Fibroblast of lung (primary cell): Measurements from ENCODE around the gene MON1A. TPM values are rescaled to one million over a fixed set of nuclear protein-coding genes. Genes with fewer than 3 reads are reported as not detected.
"Not testable (repeated sequence)": the region's sequence is repeated elsewhere in the genome, so short reads cannot be mapped to it uniquely, and the experiment has no call there.

Experiments
- DNase-seq, 2 donors: peaks; one replicate each; pipeline versions ENCODE4 v3.0.0 to v3.0.0-alpha.2; 2010; ENCODE audit warnings: low read depth in 2 of 2
- H2AFZ ChIP-seq: 2 replicates; pipeline ENCODE4 v1.5.1; 2012; ENCODE audit warnings: low read length, control low read depth, inconsistent platforms
- H3K27ac ChIP-seq: 2 replicates; pipeline ENCODE4 v1.5.1; 2011; ENCODE audit warnings: low read length, control low read depth; ENCODE audit not compliant: insufficient read depth
- H3K27me3 ChIP-seq: 2 replicates; pipeline ENCODE4 v1.5.1; 2011; ENCODE audit warnings: mild to moderate bottlenecking, low read length; ENCODE audit not compliant: control insufficient read depth, insufficient read depth
- H3K36me3 ChIP-seq: 2 replicates; pipeline ENCODE4 v1.5.1; 2011; ENCODE audit warnings: low read length; ENCODE audit not compliant: control insufficient read depth, insufficient read depth
- H3K4me1 ChIP-seq: 2 replicates; pipeline ENCODE4 v1.5.1; 2011; ENCODE audit warnings: low read length; ENCODE audit not compliant: control insufficient read depth, insufficient read depth; ENCODE audit errors: extremely low read depth
- H3K4me2 ChIP-seq: 2 replicates; pipeline ENCODE4 v1.5.1; 2011; ENCODE audit warnings: low read length, control low read depth; ENCODE audit not compliant: insufficient read depth; ENCODE audit errors: extremely low read depth
- H3K4me3 ChIP-seq, 4 experiments: fragments of 200-600 bp in 1 of 4; sonication (generic) in 1 of 4; replicated peaks in 1 of 4; 2 replicates each; pipeline ENCODE4 v1.5.1; 2011 to 2016; ENCODE audit warnings: low read length in 4 of 4, low read depth in 3 of 4, mild to moderate bottlenecking in 3 of 4, control low read depth in 2 of 4, inconsistent platforms in 1 of 4, mixed read lengths in 1 of 4; ENCODE audit not compliant: insufficient read depth in 1 of 4; ENCODE audit errors: control extremely low read depth in 1 of 4
- H3K79me2 ChIP-seq: 2 replicates; pipeline ENCODE4 v1.5.1; 2012; ENCODE audit warnings: mild to moderate bottlenecking, low read length, inconsistent platforms; ENCODE audit not compliant: control insufficient read depth, insufficient read depth
- H3K9ac ChIP-seq: 2 replicates; pipeline ENCODE4 v1.5.1; 2011; ENCODE audit warnings: mild to moderate bottlenecking, low read length, control low read depth; ENCODE audit not compliant: insufficient read depth
- H3K9me3 ChIP-seq: 2 replicates; pipeline ENCODE4 v1.5.1; 2012; ENCODE audit warnings: low read depth, low read length; ENCODE audit not compliant: control insufficient read depth, insufficient read depth
- H4K20me1 ChIP-seq: 2 replicates; pipeline ENCODE4 v1.5.1; 2011; ENCODE audit warnings: low read length; ENCODE audit not compliant: control insufficient read depth, insufficient read depth; ENCODE audit errors: extremely low read depth
- EZH2 ChIP-seq: IDR thresholded peaks from 2 replicates; pipeline ENCODE4 v1.5.1; 2012; ENCODE audit warnings: low read length, control low read depth, mild to moderate bottlenecking; ENCODE audit errors: missing control alignments
- polyA plus RNA-seq, 2 donors: library from polyadenylated mRNA; depleted of rRNA in 1 of 2; stranded (reverse) in 1 of 2; unstranded in 1 of 2; fragments of >200 nt; gene quantifications; 2 replicates each; pipeline ENCODE4 v1.2.1, GENCODE V29; 2011 to 2012; ENCODE audit warnings: missing spikeins in 1 of 2
- total RNA-seq: library from RNA; depleted of rRNA; stranded (reverse); fragments of >200 nt; gene quantifications from 2 replicates; pipeline ENCODE4 v1.2.1, GENCODE V29; 2014
- TF ChIP-seq, protein P1 (sequence below), 2 donors: IDR thresholded peaks in 1 of 2; conservative IDR thresholded peaks in 1 of 2; 1 replicate in 1 of 2; 2 replicates in 1 of 2; pipeline ENCODE4 v1.5.1; 2011 to 2012; ENCODE audit warnings: low read length in 2 of 2, control low read depth in 1 of 2, inconsistent platforms in 1 of 2, low read depth in 1 of 2, mild to moderate bottlenecking in 1 of 2

The MON1A gene
- total and polyA plus RNA-seq, 2 donors (not counting 1 experiment from before 2014, with no cell fraction given) = 6.7 to 12.2 TPM

DNA sequence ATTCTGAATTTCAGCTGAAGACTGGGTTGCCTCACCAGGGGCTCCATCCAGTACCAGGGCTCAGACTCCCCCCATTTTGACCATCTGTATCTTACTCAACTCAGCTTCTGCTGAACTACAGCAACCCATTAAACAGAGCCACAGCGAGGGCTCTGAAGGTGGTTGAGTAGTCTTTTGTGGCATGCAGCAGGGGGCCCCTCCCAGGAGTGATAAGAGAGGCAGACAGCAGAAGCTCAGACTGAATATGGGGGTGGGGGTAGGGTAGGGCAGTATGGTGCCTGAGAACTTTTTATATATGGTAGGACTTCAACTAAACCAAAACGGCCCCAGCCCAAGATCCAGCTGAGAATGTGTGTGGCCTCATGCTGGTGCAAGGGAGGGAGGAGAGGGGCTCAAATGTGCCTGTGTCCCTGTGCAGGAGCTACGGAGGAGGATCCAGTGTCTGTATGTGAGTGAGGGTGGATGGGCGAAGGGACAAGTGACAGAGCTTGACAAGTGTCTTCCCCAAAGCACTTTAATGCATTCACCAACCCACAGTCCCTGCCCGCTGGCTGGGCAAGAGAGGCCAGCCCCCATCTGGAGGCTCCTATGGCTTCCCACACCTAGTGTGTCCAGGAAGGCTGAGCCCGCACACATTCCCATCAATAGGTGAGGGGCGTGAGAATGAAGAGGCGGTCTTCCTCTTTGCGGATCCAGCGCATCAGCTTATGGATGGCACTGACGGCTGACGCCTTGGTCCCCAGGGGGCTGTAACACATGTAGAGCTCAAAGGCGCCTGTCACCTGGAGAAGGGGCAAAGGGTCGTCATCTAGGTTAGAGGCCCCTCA is 21.0 kb downstream of the MON1A start:
- TF ChIP-seq, protein P1, sequence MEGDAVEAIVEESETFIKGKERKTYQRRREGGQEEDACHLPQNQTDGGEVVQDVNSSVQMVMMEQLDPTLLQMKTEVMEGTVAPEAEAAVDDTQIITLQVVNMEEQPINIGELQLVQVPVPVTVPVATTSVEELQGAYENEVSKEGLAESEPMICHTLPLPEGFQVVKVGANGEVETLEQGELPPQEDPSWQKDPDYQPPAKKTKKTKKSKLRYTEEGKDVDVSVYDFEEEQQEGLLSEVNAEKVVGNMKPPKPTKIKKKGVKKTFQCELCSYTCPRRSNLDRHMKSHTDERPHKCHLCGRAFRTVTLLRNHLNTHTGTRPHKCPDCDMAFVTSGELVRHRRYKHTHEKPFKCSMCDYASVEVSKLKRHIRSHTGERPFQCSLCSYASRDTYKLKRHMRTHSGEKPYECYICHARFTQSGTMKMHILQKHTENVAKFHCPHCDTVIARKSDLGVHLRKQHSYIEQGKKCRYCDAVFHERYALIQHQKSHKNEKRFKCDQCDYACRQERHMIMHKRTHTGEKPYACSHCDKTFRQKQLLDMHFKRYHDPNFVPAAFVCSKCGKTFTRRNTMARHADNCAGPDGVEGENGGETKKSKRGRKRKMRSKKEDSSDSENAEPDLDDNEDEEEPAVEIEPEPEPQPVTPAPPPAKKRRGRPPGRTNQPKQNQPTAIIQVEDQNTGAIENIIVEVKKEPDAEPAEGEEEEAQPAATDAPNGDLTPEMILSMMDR (conservative IDR thresholded peaks at IDR 0.05 in 1 of 2, IDR thresholded peaks at IDR 0.05 in 1 of 2; ENCODE audit: low read depth in 1 of 2, low read length in 2 of 2) = no peak
- no peak for TF ChIP-seq EZH2
- Histone ChIP-seq H3K27ac (no peak overlapping the region), H3K9me3 (no peaks in the 10 kb centered on the region), H3K9ac (no peak overlapping the region), H3K4me2 (no peak overlapping the region), H3K4me3 (no peak overlapping the region), H3K27me3 (no peaks in the 10 kb centered on the region), H2AFZ (no peak overlapping the region), H3K4me1 (peaks cover 6% of the 10 kb centered on the region), H3K36me3 (peaks cover 5% of the 10 kb centered on the region), H3K79me2 (no peaks in the 10 kb centered on the region), H4K20me1 (no peaks in the 10 kb centered on the region)
- no peak for DNase-seq

GRCh38 chr3:49906073-49906743 is 23.4 kb downstream of the MON1A start:
- peak overlapping the region; percentile 65 for H2AFZ ChIP-seq
- no peaks in the 10 kb centered on the region for H3K79me2 ChIP-seq
- no peak overlapping the region for H3K27ac ChIP-seq
- H3K4me2 ChIP-seq = peak overlapping the region; percentile 84
- H3K36me3 ChIP-seq = peaks cover 2% of the 10 kb centered on the region
- H3K9me3 ChIP-seq = no peaks in the 10 kb centered on the region
- no peaks in the 10 kb centered on the region for H4K20me1 ChIP-seq
- no peaks in the 10 kb centered on the region for H3K27me3 ChIP-seq
- H3K9ac ChIP-seq = no peak overlapping the region
- peaks cover 7% of the 10 kb centered on the region for H3K4me1 ChIP-seq
- DNase-seq = peak; percentile 43 to 47
- peak overlapping the region in 3 of 4 experiments; percentile 15 to 42 (median 28) for H3K4me3 ChIP-seq
- TF ChIP-seq EZH2 = no peak
- TF ChIP-seq, protein P1 (conservative IDR thresholded peaks at IDR 0.05 in 1 of 2, IDR thresholded peaks at IDR 0.05 in 1 of 2; ENCODE audit: low read depth in 1 of 2, low read length in 2 of 2) = peak; percentile 56 to 60

DNA sequence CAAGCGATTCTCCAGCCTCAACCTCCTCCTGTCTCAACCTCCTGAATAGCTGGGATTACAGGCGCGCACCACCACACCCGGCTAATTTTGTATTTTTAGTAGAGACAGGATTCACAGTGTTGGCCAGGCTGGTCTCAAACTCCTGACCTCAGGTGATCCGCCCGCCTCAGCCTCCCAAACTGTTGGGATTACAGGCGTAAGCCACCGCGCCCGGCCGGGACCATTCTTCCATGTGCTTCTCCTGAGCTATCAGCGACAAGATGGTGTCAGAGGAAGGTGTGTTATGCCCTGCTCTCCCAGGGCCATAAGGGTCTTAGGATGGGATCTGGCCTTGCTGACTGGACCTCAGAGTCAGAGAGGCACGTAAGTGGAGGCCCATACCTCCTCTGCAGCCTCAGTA is 25.2 kb downstream of the MON1A start:
- H3K4me3 ChIP-seq, H3K4me2 ChIP-seq, H3K79me2 ChIP-seq, H3K27me3 ChIP-seq, H3K9me3 ChIP-seq, H3K36me3 ChIP-seq, H3K9ac ChIP-seq, H4K20me1 ChIP-seq, H3K27ac ChIP-seq, DNase-seq, H2AFZ ChIP-seq: not testable (repeated sequence)
- H3K4me1 ChIP-seq = peaks cover 11% of the 10 kb centered on the region
